DOHH2 (cell line): Measurements from ENCODE around the gene LONP2.
"Not testable (repeated sequence)": the region's sequence is repeated elsewhere in the genome, so short reads cannot be mapped to it uniquely, and the experiment has no call there.

Experiments
- H3F3A ChIP-seq: fragments of 200-600 bp; sonication (generic), shearing (Covaris generic); 2 replicates; pipeline ENCODE4 v1.6.0; 2016; ENCODE audit warnings: antibody characterized with exemption, mild to moderate bottlenecking; ENCODE audit not compliant: control insufficient read depth, insufficient read depth
- H3K27ac ChIP-seq: fragments of 200-600 bp; sonication (generic); 2 replicates; pipeline ENCODE4 v1.5.1; 2014; ENCODE audit warnings: low read depth, mild to moderate bottlenecking, low read length, moderate library complexity
- H3K27me3 ChIP-seq: fragments of 200-600 bp; sonication (generic); 2 replicates; pipeline ENCODE4 v1.6.1; 2014; ENCODE audit warnings: mild to moderate bottlenecking, low read length, mixed read lengths; ENCODE audit not compliant: control insufficient read depth
- H3K36me3 ChIP-seq: fragments of 200-600 bp; sonication (generic); 2 replicates; pipeline ENCODE4 v1.6.1; 2014; ENCODE audit warnings: mild to moderate bottlenecking, low read length, moderate library complexity, mixed read lengths; ENCODE audit not compliant: control insufficient read depth
- H3K4me1 ChIP-seq: fragments of 200-600 bp; sonication (generic); 2 replicates; pipeline ENCODE4 v1.6.1; 2014; ENCODE audit warnings: mild to moderate bottlenecking, low read length, mixed read lengths; ENCODE audit not compliant: control insufficient read depth
- H3K4me2 ChIP-seq: fragments of 200-600 bp; sonication (generic); 2 replicates; pipeline ENCODE4 v1.6.0; 2014; ENCODE audit warnings: mild to moderate bottlenecking, low read length, moderate library complexity
- H3K4me3 ChIP-seq: fragments of 200-600 bp; sonication (generic); 2 replicates; pipeline ENCODE4 v1.5.1; 2014; ENCODE audit warnings: mild to moderate bottlenecking, low read length, mixed read lengths
- H3K79me2 ChIP-seq: fragments of 200-600 bp; sonication (generic); 2 replicates; pipeline ENCODE4 v1.6.1; 2014; ENCODE audit warnings: mild to moderate bottlenecking, low read length, mixed read lengths; ENCODE audit not compliant: control insufficient read depth
- H3K9me2 ChIP-seq: fragments of 200-600 bp; sonication (generic); replicated peaks from 2 replicates; pipeline ENCODE4 v1.6.1; 2014; ENCODE audit warnings: mild to moderate bottlenecking, low read length, mixed read lengths; ENCODE audit not compliant: control insufficient read depth
- H3K9me3 ChIP-seq: fragments of 200-600 bp; sonication (generic); 2 replicates; pipeline ENCODE4 v1.6.1; 2014; ENCODE audit warnings: antibody characterized with exemption, low read length, mixed read lengths; ENCODE audit not compliant: control insufficient read depth, insufficient read depth
- H4K20me1 ChIP-seq: fragments of 200-600 bp; sonication (generic); 2 replicates; pipeline ENCODE4 v1.6.0; 2014; ENCODE audit warnings: low read depth, mild to moderate bottlenecking, antibody characterized with exemption, low read length, moderate library complexity; ENCODE audit not compliant: control insufficient read depth, insufficient read depth
- CTCF ChIP-seq: fragments of 200-600 bp; sonication (generic); IDR thresholded peaks from one replicate; pipeline ENCODE4 v1.5.1; 2014; ENCODE audit warnings: antibody characterized with exemption, mild to moderate bottlenecking, low read depth, low read length; ENCODE audit not compliant: poor library complexity, severe bottlenecking
- EZH2phosphoT487 ChIP-seq: fragments of 200-600 bp; sonication (generic); IDR thresholded peaks from 2 replicates; pipeline ENCODE4 v1.6.1; 2017; ENCODE audit warnings: borderline replicate concordance, mild to moderate bottlenecking, antibody characterized with exemption, low read length, moderate library complexity, mixed read lengths

Gene LONP2

GRCh38 chr16:48394355-48394703, 150.2 kb downstream of the LONP2 start:
- TF ChIP-seq CTCF (no peak), EZH2phosphoT487 (no peak)
- Histone ChIP-seq H3K9me3 (no peaks in the 10 kb centered on the region), H3K4me2 (no peak overlapping the region), H3K9me2 (no peaks in the 10 kb centered on the region), H3K27me3 (no peaks in the 10 kb centered on the region), H3K27ac (no peak overlapping the region), H3K4me3 (no peak overlapping the region), H3K79me2 (no peaks in the 10 kb centered on the region), H3K36me3 (no peaks in the 10 kb centered on the region), H4K20me1 (no peaks in the 10 kb centered on the region), H3F3A (no peaks in the 10 kb centered on the region), H3K4me1 (no peaks in the 10 kb centered on the region)

GRCh38 chr16:48395375-48395774, 151.3 kb downstream of the LONP2 start:
- Histone ChIP-seq H4K20me1 (no peaks in the 10 kb centered on the region), H3K4me3 (no peak overlapping the region), H3K27ac (no peak overlapping the region), H3K4me1 (no peaks in the 10 kb centered on the region), H3K36me3 (no peaks in the 10 kb centered on the region), H3K9me2 (no peaks in the 10 kb centered on the region), H3K4me2 (no peak overlapping the region), H3K9me3 (no peaks in the 10 kb centered on the region), H3K27me3 (no peaks in the 10 kb centered on the region), H3K79me2 (no peaks in the 10 kb centered on the region), H3F3A (no peaks in the 10 kb centered on the region)
- TF ChIP-seq CTCF = no peak
- no peak for TF ChIP-seq EZH2phosphoT487

- H3K9me2 ChIP-seq, H3K79me2 ChIP-seq, H3K4me1 ChIP-seq, H3K4me3 ChIP-seq, H3K4me2 ChIP-seq, H4K20me1 ChIP-seq, H3K27ac ChIP-seq, H3K27me3 ChIP-seq, H3K9me3 ChIP-seq, H3F3A ChIP-seq, H3K36me3 ChIP-seq: not testable (repeated sequence)
These were observed 158.4 kb downstream of the LONP2 start for GRCh38 chr16:48402547-48402946.

DNA sequence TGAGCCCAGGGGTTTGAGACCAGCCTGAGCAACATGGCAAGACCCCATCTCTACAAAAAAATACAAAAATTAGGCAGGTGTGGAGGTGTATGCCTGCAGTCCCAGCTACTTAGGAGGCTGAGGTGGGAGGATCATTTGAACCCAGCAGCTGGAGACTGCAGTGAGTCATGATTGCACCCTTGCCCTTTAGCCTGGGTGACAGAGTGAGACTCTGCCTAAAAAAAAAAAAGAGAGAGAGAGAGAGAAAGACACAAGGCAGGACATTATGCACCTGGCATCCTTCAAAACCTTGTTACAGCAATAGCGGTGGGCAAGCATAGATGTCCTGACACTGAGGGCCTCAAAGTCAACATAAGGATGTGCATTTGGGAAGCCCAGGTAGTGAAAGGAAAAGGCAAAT, 161.1 kb downstream of the LONP2 start:
- TF ChIP-seq EZH2phosphoT487 (no peak), CTCF (no peak)
- H3F3A ChIP-seq = no peaks in the 10 kb centered on the region
- no peaks in the 10 kb centered on the region for H3K9me2 ChIP-seq
- no peaks in the 10 kb centered on the region for H4K20me1 ChIP-seq
- no peak overlapping the region for H3K27ac ChIP-seq
- no peak overlapping the region for H3K4me2 ChIP-seq
- no peaks in the 10 kb centered on the region for H3K27me3 ChIP-seq
- no peak overlapping the region for H3K4me3 ChIP-seq
- H3K36me3 ChIP-seq = no peaks in the 10 kb centered on the region
- no peaks in the 10 kb centered on the region for H3K9me3 ChIP-seq
- no peaks in the 10 kb centered on the region for H3K79me2 ChIP-seq
- no peaks in the 10 kb centered on the region for H3K4me1 ChIP-seq
